Stimulated activated CD4-positive, alpha-beta T cell treated with anti-CD3 and anti-CD28 coated beads, Interleukin-4, amount 100 ng/mL, for 48 hours (primary cell): ENCODE results near the gene SOST.

ENCODE experiments used
- DNase-seq, 2 donors: peaks; one replicate each; pipeline ENCODE4 v3.0.0-alpha.2; 2020; ENCODE audit warnings: low read depth in 2 of 2

SOST gene

GRCh38 chr17:43741636-43742035 lies 17.0 kb downstream of the SOST start:
- no peak for DNase-seq

- no peak for DNase-seq
These were observed 18.1 kb downstream of the SOST start for GRCh38 chr17:43740541-43740940.

GRCh38 chr17:43737722-43738121 lies 20.9 kb downstream of the SOST start:
- no peak for DNase-seq

- DNase-seq: no peak
These were observed 22.2 kb downstream of the SOST start for GRCh38 chr17:43736389-43736788.

- no peak for DNase-seq
These were observed 24.2 kb downstream of the SOST start for GRCh38 chr17:43734376-43734775.

DNA sequence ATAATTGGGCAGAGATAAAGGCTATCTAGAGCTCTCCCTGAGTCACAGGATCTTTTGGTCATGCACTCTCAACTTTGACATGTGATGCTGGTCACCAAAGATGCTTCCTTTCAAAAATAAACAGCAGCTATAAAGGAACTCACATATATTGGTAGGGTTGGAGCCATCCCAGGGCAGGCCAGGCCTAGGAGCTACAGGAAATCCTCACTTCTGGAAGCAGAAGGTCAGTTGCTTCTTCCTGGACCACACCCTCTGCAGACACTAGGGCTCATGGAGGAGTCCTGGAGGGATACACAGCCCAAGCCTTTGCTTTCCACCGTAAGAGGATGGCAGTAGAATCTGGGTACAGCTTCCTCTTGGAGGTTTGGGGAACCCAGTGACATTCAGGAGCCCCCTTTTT lies 24.6 kb downstream of the SOST start:
- no peak for DNase-seq

DNA sequence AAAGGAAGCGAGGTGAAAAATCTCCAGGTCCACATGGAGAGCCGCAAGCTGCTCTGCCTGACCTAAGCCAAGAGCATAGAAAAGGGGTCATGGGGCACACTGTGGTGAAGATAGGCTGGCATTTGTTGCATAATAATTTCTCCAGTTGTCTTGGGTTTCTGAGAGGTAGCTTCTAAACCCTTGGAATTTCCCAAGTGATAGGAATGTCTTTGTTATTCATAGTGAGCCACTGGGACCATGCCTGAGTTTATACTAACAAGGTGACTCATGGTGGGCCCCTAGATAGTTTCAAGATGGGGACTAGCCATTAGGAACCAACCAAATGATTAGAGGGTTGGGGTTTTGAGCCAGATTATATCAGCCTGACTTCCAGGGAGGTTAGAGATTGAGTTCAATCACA lies 25.6 kb downstream of the SOST start:
- no peak for DNase-seq

DNA sequence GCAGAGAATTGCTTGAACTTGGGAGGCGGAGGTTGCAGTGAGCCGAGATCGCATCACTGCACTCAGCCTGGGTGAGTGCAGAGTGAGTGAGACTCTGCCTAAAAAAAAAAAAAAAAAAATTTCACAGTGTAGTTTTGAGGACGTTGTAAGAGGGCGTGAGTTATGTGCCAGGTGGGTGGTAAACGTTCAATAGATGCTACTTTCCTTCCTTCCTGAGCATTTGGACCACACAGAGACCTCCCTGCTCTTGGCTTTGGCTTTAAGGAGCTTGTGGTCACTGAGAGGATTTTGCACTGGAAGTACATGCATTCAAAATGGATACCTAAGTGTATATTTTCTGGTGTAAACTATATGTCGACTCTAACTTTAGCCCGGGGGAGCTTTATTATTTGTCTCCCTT lies 30.5 kb downstream of the SOST start:
- no peak for DNase-seq

DNA sequence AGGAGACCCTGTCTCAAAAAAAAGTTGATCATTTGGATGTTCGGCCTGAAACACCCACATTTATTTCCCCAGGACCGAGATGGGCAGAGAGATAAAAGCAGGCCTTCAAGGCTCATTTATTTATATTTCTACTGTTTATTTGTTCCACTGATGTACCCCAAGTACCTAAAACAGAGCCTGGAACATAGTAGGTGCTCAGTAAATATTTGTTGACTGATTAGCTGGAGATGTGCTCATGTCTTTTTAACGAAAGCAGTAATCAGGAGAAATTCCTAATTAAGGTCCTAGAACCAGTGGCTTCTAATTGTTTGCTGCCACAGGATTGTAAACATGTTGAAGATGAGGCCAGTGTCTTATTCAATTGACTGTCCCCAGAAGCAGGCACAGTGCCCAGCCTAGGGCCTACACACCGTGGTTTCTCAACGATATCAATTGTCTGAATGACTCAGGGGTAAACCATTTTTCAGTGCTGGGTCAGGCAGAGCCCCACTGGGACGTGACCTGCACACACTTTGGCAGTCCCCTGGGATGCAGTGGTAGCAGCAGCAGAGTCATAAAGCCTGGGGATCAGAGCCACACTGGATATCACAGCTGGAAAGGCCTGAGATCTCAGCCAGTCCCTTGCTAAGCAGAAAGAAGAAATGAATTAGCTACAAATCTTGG lies 34.8 kb downstream of the SOST start:
- DNase-seq: no peak

- no peak for DNase-seq
These were observed 35.5 kb downstream of the SOST start for GRCh38 chr17:43722870-43723665.

- DNase-seq: no peak
These were observed 36.3 kb downstream of the SOST start for GRCh38 chr17:43722269-43722619.

- no peak for DNase-seq
These were observed 36.9 kb downstream of the SOST start for GRCh38 chr17:43721537-43722268.

DNA sequence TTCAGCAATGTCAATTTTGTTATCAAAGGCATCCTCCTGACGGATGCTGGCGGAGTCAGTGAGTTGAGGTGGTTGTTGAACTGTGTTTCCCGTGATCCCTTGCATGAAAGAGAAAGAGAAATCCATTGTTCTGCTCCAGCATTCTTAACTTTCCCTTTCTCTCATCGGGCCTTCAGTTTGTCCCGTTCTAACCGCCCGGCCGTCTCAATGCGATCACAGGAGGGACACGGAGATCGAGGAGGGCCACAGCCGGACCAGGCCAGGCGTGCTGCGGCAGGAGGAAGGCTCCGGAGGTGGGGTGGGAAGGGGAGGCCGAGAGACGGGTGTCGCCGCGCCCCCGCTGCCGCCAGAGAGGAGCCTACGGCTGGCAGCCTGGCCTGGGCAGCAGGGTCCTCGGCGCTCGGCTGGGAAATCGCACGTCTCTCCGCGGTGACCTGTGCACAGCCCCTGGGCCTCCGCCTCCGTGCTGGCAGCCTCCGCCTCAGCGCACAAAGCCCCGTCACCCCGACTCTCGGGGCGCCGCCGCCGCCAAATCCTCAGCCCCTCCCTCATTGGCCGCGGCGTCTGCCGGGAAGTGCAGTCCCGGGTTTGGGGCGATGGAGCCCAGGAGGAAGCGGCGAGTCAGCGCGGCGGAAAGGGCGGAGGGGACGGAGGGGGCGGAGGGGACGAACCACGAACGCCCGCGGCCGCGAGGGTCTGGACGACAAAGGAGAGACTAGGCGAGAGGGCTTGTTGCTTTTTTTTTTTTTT lies 38.1 kb downstream of the SOST start:
- DNase-seq: peak; percentile 69 to 72

GRCh38 chr17:43719578-43719977 lies 39.0 kb downstream of the SOST start:
- no peak for DNase-seq

GRCh38 chr17:43718544-43718943 lies 40.0 kb downstream of the SOST start:
- no peak for DNase-seq

DNA sequence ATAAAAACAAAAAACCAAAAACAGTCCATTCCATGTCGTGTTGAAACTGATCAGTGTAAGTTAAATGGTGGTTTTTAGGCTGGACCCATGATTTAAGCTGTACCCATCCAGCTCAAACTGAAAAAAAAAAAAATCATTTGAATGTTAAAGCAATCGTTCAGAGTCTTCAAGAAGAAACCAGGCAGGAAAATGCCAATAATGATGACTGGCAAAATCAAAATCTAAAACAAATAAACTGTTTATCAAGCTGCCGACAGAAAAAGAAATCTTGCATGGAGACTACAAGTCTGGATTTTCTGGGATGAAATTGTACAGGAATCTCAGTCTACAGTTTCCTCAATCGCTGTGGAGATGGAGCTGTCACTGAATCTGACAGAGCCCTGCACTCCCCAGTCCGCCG lies 40.7 kb downstream of the SOST start:
- no peak for DNase-seq

GRCh38 chr17:43714465-43715149 lies 44.0 kb downstream of the SOST start:
- no peak for DNase-seq

- DNase-seq: no peak
These were observed 45.0 kb downstream of the SOST start for GRCh38 chr17:43713494-43714162.

- no peak for DNase-seq
These were observed 46.2 kb downstream of the SOST start for GRCh38 chr17:43712397-43712796.

DNA sequence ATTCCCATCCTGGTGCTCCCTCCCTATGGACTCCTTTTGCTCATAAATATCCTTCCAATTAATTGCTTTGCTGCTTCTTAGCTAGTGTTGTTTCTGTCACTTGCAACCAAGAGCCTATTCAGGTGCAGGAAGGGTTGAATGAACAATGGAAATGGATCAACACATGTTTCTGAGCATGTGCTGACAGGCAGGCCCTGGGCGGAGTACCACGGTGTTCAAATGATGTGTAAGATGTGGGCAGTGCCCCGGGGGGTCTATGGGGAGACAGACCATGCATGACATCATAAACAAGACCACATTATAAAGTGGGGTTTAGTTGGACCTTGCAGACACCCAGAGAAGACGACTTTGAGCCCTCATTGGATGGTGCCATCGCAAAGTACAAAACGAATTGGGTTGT lies 48.5 kb downstream of the SOST start:
- no peak for DNase-seq

- DNase-seq: no peak
These were observed 49.4 kb downstream of the SOST start for GRCh38 chr17:43709210-43709609.
